Measurements from ENCODE around the gene LRRC9.
"Not testable (repeated sequence)": the region's sequence is repeated elsewhere in the genome, so short reads cannot be mapped to it uniquely, and the experiment has no call there.

LRRC9 gene

DNA sequence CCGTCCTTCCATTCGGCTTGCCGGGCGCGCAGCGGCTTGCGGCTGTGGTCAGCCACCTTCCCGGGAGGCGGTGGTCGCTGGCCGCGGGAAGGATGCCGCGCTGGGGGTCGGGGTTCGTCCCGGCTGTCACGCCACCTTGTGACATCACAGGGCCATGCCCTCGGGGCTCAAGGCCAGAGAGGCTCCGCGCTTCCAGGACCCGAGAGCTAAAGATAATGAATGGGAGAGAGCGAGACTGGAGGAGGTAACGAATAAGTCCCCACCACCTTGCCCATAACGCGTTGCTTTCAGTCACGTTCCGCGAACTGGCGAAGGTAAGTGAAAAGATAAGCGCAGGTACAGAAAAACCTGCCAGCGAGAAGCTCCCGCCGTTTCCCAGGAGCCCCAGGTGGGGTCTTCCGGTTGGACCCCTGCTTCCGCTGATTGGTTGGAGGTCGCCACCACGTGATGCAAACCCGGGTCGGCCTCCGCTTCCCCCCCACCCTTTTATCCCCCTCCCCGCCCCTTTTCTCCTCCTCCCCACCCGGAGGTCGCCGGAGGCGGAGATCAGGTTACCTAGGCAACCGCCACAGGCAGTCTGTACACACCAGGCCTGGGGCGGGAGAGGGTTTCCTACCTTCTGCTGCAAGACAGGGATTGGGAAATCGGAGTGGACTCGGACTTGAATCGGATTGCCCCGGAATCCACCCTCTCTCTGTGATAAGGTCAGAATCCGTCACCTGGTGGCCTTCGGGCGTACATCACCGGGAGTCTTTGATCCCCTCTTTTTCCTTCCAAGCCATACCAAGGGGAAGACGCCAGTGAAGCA lies at the start of gene LRRC9:
TSS of gene LRRC9 (plus strand) at position 575 of the 808 bp plus-strand sequence.
- no peak for DNase-seq

DNA sequence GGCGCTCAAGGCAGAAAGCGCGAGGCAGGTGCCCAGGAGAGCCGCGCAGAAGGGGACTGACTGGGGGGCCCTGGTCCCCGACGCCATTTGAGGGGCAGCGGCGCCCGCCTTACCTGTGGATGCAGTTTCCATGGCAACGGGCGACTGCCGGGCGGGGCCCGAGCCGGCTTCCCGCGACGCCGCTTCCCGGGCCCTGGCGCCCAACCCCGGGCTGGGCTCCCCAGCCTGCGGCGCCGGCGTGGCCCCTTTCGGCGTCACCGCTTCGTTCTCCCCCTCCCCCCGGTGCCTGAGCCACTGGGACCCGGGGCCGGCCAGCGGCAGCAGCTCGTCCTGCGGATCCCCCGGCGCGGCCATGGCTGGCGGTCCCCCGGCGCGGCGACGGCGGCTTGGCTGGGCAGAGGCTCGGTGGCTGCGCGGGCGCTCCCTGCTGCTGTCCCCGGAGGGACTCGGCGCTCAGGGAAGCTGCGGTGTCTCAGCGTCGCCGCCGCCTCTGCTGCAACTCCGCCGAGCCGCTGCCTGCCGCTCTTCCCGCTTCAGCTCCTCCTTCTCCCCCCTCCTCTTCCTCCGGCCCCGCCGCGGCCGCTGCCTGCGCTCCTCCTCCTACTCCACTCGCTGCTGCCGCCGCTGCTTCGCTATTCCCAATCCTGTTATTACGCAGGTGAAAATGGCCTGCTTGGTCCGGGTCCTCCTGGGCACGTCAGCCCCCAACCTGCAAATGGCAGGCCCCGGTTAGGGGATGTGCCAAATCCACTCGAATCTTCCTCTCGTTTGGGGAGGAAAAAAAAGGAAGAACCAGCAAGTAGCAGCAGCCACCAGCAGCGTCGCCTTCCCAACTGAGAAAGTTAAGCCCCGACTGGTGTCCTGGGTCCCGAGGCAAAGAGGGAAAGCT lies 49.4 kb upstream of the LRRC9 start, which contains the start of gene RTN1:
TSS of gene RTN1 (minus strand) at position 500 of the 889 bp plus-strand sequence. CDS start at position 354, 146 bp downstream.
- no peak for DNase-seq

DNA sequence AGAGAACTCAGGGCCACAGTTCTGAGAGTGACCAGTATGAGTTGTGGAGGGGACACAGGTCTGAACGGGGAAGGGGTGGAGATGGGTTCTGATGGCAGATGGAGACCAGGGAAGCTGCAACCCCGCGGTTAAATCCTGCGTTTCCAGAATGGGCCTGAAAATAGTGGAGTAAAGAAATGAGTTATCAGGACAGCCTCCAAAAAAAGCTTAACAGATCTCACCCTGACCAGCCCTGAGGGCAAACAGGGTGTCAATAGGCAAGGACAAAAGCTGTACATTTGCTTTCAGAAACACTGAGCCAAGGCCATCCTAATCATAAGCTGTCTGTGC lies 48.8 kb upstream of the LRRC9 start:
- no peak for DNase-seq

DNA sequence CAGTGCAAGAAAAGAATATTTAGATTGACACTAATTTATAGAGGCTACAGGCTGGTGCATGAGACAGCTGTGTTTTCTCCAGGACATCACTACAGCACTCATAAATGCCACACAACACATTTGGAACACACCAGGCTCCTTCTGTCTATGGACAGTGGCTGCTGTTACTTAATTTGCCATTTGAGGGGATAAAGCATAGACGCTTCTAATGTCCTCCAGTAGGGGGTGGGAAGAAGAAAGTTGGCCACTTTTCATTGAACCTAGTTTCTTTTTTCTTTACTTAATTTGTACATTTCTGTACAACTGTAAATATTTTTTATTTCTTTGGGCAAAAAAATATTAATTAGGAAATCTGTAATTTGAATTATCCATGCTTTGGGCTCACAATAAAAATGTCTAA lies 37.0 kb upstream of the LRRC9 start:
- DNase-seq = no peak

DNA sequence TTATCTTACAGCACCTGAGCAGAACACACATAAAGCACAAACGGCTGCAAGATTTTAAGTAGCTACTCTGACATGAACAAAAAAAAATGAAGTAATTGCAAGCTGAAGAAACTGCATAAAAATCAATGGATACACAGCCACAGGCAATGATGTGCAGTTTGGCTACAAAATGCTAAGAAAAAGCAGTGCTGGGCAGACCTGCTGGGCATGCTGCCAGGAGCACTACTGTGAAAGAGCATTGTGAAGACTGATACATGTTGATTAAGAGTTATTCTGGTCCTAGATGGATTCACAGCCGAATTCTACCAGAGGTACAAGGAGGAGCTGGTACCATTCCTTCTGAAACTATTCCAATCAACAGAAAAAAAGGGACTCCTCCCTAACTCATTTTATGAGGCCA lies 29.3 kb upstream of the LRRC9 start:
- no peak for DNase-seq

DNA sequence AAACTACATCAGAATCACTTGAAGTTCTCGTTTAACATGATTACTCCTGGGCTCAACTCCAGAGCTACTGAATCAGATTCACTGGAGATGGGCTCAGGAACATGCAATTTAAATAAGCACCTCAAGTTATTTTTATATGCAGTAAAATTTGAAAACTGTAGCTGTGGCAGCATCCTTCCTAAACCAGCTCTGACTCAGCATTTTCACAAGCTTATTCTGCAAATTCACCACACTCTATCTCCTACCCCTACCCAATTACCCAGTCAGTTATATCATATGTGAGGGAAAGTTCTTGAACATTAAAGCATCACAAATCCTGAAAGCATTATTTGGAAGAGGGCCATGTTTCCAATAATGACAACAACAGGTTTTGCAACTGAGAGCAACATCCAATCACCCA lies 24.2 kb upstream of the LRRC9 start:
- no peak for DNase-seq

DNA sequence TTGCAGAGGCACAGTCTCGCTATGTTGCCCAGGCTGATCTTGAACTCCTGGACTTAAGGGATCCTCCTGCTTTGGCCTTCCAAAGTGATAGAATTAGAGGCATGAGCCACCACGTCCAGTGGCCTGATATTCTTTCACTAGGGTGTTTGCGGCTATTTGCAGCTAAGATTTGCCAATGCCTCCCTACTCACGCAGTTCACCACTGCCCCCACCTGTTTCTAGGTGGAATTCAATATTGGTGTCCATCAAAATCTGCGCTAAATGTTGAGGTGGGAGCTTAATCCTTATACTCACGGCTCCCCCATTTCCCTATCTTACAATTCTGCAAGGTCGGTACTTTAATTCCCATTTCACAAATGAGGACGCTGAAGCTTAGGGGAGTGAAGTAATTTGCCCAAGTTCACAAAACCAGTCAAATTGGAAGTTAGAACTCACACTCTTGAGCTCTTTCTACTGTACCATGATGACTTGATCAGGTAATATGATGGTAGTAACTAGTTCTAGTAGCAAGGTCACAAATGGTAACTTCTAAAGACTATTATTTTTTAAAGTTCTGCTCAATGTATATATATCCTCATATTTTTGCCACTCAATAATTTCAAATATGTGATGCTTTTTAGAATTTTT lies 22.1 kb upstream of the LRRC9 start:
- no peak for DNase-seq

DNA sequence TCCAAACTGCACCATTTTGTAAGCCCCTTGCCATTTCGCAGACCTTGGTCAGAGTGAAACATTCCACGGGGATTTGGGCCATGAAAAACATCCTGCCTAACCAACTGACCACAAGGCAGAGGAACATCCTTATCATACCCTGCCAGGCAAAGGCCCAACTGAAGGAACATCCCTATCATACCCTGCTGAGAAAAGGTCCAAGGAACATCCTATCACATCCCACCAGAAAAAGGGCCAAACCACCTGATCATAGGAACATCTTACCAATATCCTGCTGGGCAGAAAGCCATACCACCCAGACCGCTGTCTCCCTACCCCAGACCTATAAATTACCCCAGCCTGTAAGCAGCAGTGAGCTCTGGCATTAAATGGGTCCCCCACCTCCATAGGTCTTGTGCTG lies 19.4 kb upstream of the LRRC9 start:
- no peak for DNase-seq

DNA sequence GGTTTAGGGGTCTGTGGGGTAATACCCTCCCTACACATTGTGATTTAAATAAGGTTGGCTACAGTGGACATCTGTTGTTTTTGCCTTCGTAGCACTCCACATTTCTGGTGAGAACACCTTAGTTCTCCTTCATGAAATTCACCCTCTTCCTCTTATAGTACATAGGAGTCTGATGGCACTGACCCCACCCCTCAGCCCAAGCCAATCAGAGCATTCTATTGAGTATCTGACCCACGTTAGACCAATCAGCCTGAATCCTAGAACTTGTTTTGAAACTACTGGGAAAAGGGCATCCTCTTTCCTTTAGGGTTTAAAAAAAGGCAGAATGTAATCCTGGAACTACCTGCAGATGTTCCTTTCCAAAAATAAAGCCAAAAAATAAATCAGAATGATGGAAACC lies 15.8 kb upstream of the LRRC9 start:
- no peak for DNase-seq

DNA sequence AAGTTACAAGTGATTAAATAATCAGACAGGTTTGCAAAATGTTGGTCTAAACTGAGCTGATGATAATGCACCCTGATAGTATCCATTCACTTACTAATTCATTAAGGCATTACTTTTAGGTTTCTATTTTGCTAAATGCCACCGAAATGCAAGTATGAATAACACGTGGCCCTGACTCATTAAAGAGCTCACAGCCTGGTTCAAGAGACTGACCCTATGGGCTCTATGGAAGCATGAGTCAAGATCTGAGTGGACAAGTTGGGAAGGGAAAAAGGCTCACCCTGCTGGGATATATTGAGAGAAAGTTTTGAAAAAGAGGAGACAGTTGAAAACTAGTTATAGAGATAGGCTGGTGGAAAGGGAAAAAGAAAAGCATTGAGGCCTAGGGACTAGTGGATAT lies 14.8 kb upstream of the LRRC9 start:
- DNase-seq = no peak

DNA sequence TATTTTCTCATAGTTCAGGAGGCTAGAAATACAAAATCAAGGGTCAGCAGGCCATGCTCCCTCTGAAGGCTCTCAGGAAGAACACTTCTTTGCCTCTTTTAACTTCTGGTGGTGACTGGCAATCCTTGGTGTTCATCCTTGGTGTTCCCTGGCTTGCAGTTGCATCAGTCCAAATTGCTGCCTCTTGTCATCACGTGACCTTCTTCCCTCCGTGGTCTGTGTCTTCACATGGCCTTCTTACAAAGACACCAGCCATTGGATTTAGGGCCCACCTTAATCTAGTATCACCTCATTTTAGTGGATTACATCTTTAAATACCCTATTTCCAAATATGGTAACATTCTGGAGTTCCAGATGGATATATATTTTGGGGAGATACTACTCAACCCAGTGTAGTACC lies 7.5 kb upstream of the LRRC9 start:
- DNase-seq = no peak

DNA sequence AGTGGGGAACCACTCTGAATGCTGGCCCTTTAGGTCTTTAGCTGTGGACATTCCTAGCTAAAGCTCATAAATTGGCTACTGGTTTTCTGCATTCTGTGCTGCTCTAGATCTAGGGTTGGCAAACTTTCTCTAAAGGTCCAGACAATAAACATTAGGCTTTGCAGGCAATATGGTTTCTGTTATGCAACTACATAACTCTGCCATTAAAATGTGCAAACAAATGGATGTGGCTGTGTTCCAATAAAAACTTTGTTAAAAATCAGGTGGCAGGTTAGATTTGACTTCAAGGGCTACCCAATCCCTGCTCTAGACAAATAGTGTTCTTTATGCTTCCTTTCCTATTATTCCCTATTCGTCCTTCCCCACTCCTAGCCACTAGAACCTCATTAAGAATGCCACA lies 6.8 kb upstream of the LRRC9 start:
- no peak for DNase-seq

DNA sequence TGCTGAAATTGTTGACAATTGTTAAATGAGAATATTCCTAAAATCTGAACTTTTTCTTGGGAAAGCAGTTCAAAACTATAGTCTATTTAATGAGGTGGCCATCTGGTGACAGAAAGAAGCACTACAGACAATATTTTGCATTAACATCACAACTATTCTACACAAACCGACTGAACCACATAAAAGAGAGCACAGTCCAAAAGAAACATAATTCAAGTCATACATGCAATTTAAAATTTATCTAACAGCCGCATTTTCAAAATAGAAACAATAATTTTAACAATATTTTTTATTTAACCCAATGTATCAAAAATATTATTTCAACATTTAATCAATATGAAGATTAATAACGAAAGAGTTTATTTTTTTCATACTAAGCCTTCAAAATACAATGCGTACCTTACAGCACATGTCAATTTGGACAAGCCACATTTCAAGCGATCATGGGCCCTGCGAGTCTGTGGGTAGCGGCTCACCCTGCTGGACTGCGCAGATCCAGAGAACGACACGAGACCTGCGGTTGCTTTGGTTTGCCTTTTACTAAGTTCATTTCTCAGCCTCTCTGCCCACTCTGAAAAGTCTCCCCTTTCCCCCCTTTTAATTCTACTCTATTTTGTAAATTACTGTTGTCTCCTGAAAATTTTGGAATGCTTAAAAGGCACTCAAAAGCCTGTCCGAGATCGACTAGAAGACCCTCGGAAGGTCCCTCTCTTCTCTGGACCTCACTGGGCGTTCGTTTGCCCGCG lies 947 bp upstream of the LRRC9 start:
- no peak for DNase-seq

DNA sequence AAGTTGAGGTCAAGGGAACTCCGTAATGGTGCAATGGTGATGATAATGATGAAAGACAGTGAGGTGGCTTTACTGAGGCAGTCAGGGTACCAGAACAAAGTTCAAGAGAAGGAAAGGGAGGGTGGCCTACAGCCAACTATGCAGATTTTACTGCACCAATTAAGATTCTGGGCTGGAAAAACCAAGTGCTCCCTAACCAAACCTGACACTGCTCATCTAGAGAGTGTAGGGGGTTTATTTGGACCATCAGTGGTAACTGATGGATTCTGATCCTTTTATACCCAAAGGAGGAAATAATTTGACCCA lies 387 bp downstream of the LRRC9 start:
- no peak for DNase-seq

DNA sequence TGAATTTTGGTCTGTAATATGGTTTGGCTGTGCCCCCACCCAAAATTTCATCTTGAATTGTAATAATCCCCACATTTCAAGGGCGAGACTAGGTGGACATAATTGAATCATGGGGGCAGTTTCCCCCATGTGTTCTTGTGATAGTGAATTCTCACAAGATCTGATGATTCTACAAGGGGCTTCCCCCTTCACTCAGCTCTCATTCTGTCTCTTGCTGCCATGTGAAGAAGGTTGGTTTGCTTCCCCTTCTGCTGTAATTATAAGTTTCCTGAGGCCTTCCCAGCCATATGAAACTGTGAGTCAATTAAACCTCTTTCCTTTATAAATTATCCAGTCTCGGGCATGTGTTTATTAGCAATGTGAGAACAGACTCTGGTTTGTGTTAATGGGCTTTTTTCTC lies 5.9 kb downstream of the LRRC9 start:
- no peak for DNase-seq

DNA sequence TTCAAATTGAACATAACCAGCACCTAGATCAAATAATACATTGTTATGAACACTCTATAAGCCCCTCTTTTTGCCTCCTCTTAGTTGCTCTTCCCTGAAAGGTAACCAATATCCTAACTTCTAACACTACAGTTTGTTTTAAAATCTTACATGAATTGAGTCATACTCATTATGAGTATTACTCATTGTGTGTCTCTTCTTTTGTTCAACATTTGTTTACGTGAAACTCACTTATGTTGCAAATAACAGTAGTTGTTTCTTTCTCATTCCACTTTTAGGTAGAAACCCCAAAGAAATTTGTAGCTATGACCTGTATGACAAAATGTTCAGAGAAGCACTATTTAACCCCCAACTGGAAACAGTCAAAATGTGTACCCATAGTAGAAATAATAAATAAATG lies 6.6 kb downstream of the LRRC9 start:
- DNase-seq = no peak

DNA sequence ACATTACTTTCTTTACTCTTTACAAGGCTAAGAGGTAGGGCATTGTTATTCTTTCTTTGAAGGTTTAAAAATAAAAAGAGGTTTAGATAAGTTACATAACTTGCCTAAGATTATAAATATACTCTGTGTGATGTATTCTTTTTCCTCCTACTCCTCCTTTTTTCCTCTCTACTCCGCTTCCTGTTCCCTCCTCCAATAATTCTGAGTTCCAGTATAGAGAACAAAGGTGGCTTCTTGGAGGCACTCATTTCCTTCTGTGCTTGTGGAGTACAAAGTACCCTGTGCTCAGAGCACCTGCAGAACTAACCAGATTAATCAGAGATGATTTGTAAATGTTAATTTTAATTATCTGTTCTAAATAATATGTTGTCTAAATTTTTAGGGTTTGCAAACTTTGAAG lies 11.3 kb downstream of the LRRC9 start:
- no peak for DNase-seq

DNA sequence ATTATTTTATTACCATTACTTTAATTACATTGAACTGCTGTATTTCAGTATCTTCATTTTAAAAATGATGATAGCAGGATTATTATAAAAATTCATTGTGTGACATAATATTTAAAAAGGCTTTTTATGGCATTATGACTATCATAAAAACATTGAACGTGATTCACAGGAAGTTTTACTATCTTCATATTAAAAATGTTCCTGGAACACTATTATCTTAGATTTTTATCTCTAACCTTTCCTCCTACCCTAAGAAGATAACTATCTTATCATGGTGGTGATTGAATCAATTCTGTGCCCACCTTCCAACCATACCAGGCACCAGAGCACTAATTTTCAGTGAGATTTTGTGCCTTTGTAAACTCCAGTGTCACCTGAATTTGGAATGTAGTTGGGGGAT lies 16.2 kb downstream of the LRRC9 start:
- no peak for DNase-seq

DNA sequence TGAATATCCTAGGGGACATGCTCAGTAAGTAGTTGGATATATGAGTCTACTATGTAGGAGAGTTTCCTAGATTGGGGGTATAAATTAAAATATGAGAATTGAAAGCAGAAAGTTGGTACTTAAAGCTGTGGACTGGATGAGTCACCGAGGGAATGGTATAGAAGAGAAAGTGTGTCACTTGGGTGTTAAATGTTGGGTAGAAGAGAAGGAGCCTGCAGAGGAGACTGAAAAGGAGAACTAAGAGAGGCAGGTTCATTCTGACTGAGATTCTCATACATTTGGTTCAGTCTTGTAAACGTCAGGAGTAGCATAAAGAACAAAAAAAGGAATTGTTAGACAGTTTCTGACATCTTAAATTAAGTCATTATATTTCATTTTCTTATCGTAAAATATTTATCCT lies 19.9 kb downstream of the LRRC9 start:
- no peak for DNase-seq

DNA sequence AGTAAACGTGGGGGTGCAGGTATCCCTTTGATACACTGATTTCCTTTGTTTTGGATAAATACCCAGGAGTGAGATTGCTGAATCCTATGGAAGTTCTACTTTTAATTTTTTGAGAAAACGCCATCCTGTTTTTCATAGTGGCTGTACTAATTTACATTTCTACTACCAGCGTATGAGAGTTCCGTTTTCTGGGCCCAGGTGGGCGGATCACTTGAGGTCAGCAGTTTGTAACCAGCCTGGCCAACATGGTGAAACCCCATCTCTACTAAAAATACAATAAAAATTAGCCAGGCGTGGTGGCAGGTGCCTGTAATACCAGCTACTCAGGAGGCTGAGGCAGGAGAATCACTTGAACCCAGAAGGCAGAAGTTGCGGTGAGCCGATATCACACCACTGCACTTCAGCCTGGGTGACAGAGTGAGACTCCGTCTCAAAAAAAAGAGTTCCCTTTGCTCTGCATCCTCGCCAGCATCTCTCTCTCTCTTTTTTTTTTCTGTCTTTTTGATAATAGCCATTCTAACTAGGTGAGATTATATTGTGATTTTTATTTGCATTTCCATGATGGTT lies 22.4 kb downstream of the LRRC9 start:
- DNase-seq = not testable (repeated sequence)

DNA sequence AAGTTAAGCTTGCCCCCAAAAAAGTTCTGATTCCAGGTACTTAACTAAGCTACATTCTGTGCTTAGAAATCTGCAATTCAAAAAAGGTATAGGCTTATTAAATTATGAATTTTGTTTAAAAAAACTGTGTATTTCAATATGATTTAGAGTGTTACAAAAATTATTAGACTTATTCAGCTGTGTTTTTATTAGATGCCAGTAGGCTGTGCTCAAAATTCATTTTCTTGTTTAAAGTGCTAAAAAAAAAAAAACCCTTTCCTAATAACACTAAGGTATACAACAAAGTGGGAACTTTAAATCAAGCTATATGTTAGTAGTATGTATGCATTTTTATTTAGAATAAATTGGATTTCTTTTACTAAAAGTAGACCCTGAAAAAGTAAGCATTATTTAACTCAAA lies 25.0 kb downstream of the LRRC9 start:
- DNase-seq = no peak

DNA sequence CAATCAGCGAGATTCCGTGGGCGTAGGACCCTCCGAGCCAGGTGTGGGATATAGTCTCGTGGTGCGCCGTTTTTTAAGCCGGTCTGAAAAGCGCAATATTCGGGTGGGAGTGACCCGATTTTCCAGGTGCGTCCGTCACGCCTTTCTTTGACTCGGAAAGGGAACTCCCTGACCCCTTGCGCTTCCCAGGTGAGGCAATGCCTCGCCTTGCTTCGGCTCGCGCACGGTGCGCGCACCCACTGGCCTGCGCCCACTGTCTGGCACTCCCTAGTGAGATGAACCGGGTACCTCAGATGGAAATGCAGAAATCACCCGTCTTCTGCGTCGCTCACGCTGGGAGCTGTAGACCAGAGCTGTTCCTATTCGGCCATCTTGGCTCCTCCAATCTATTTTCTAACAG lies 32.2 kb downstream of the LRRC9 start:
- DNase-seq = not testable (repeated sequence)

DNA sequence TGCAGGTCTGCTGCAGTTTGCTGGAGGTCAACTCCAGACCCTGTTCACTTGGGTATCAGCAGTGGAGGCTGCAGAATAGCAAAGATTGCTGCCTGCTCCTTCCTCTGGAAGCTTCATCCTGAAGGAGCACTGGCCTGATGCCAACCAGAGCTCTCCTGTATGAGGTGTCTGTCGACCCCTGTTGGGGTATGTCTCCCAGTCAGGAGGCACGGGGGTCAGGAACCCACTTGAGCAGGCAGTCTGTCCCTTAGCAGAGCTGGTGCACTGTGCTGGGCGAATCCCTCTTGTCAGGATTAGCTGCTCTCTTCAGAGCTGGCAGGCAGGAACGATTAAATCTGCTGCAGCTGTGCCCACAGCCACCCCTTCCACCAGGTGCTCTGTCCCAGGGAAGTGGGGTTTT lies 37.9 kb downstream of the LRRC9 start:
- not testable (repeated sequence) for DNase-seq

Measured in activated CD4-positive, alpha-beta T cell treated with anti-CD3 and anti-CD28 coated beads for 1 hour (primary cell).